ENCODE results near the gene SHISAL1.

The SHISAL1 gene

DNA sequence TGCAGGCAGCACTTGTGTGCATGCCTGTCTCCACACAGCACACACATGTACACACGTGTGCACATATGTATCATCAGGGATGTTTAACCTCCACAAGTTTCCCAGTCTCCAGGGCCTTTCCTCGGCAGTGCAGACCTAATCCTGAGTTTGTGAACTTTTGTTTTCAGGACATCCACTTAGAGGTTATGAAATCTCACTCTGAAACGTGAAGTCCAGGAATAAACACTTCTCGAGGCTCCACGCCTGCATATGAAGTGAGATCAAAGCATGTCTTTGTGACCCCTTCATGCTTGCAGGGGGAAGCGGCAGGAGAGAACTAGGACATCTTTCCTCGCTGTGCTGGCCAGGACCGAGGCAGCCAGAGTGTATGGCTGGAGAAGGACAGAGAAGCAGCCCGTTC, 3.1 kb downstream of the SHISAL1 start:
- Histone ChIP-seq H3K4ac (ENCODE audit: low read depth in 1 of 2, low read length in 2 of 2) (peak overlapping the region; percentile 11 to 13), H2AFZ (ENCODE audit: low read depth, low read length) (no peak overlapping the region), H3K4me1 (ENCODE audit: control insufficient read depth, insufficient read depth, low read depth, low read length) (peaks cover 35% of the 10 kb centered on the region), H4K8ac (ENCODE audit: low read length) (peak overlapping the region; percentile 19), H3K14ac (ENCODE audit: low read length in 2 of 2) (peak overlapping the region in 1 of 2 experiments; percentile 86), H3K9me3 (ENCODE audit: control insufficient read depth, low read length) (no peaks in the 10 kb centered on the region), H4K91ac (ENCODE audit: low read length) (peak overlapping the region; percentile 34), H3K9ac (ENCODE audit: low read length) (peak overlapping the region; percentile 66), H3K23ac (ENCODE audit: low read length in 2 of 2) (no peak overlapping the region), H3K27me3 (ENCODE audit: control insufficient read depth in 1 of 2, insufficient read depth in 1 of 2, low read length in 2 of 2) (no peaks in the 10 kb centered on the region), H3K4me2 (ENCODE audit: low read length, poor library complexity, severe bottlenecking) (no peak overlapping the region), H3K4me3 (ENCODE audit: insufficient read depth in 1 of 2, low read depth in 1 of 2, low read length in 2 of 2) (peak overlapping the region in 1 of 2 experiments; percentile 55), H3K36me3 (ENCODE audit: control insufficient read depth in 1 of 2, insufficient read depth in 2 of 2, low read depth in 1 of 2, low read length in 2 of 2) (no peaks in the 10 kb centered on the region), H3K79me1 (replicated peaks; ENCODE audit: low read length, poor library complexity, severe bottlenecking) (no peaks in the 10 kb centered on the region), H2BK5ac (ENCODE audit: low read depth, low read length, poor library complexity, severe bottlenecking) (no peak overlapping the region), H3K27ac (ENCODE audit: low read length, poor library complexity, severe bottlenecking) (no peak overlapping the region), H2BK120ac (ENCODE audit: low read depth, low read length) (peak overlapping the region; percentile 12), H2AK5ac (ENCODE audit: low read length, severe bottlenecking) (peak overlapping the region; percentile 33), H3K18ac (ENCODE audit: low read depth in 1 of 2, low read length in 2 of 2) (peak overlapping the region; percentile 6 to 79), H2BK15ac (ENCODE audit: low read depth, poor library complexity, severe bottlenecking) (peak overlapping the region; percentile 7), H2BK12ac (ENCODE audit: low read length in 2 of 2) (peak overlapping the region in 1 of 2 experiments; percentile 73)
- 63% methylated on average over 9 of the region's 9 CpGs for whole genome bisulfite sequencing
- DNase-seq, result peak; percentile 77

DNA sequence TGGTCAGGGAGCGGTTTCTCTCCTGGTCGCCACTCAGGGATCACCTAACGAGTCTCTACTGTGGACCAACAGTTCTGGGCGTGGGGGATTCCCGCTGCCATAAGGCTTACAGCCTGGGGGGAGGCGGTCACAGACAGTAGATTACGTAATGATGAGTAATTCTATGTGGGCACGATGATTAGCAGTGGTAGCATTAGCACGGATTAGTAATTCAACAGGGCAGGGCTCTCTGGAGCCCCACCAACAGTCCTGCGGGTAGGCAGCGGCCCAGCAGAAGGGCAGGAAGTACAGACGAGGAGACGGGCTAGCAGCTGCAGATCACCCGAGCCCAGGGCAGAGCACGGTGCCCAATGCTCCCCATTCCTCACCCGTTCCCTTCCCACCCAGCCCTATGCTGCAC, 3.6 kb downstream of the SHISAL1 start:
- H2AK5ac ChIP-seq (ENCODE audit: low read length, severe bottlenecking), result no peak overlapping the region
- H4K8ac ChIP-seq (ENCODE audit: low read length), result peak overlapping the region; percentile 2
- no peak overlapping the region for H2BK5ac ChIP-seq (ENCODE audit: low read depth, low read length, poor library complexity, severe bottlenecking)
- no peak overlapping the region for H3K27ac ChIP-seq (ENCODE audit: low read length, poor library complexity, severe bottlenecking)
- peak; percentile 96 for DNase-seq
- H3K9ac ChIP-seq (ENCODE audit: low read length), result peak overlapping the region; percentile 66
- peaks cover 35% of the 10 kb centered on the region for H3K4me1 ChIP-seq (ENCODE audit: control insufficient read depth, insufficient read depth, low read depth, low read length)
- H3K79me1 ChIP-seq (replicated peaks; ENCODE audit: low read length, poor library complexity, severe bottlenecking), result no peaks in the 10 kb centered on the region
- H3K9me3 ChIP-seq (ENCODE audit: control insufficient read depth, low read length), result no peaks in the 10 kb centered on the region
- no peak overlapping the region for H2BK15ac ChIP-seq (ENCODE audit: low read depth, poor library complexity, severe bottlenecking)
- no peak overlapping the region for H3K14ac ChIP-seq (ENCODE audit: low read length in 2 of 2)
- no peaks in the 10 kb centered on the region for H3K27me3 ChIP-seq (ENCODE audit: control insufficient read depth in 1 of 2, insufficient read depth in 1 of 2, low read length in 2 of 2)
- H3K36me3 ChIP-seq (ENCODE audit: control insufficient read depth in 1 of 2, insufficient read depth in 2 of 2, low read depth in 1 of 2, low read length in 2 of 2), result no peaks in the 10 kb centered on the region
- no peak overlapping the region for H3K4ac ChIP-seq (ENCODE audit: low read depth in 1 of 2, low read length in 2 of 2)
- no peak overlapping the region for H2AFZ ChIP-seq (ENCODE audit: low read depth, low read length)
- H3K4me3 ChIP-seq (ENCODE audit: insufficient read depth in 1 of 2, low read depth in 1 of 2, low read length in 2 of 2), result peak overlapping the region in 1 of 2 experiments; percentile 55
- H2BK120ac ChIP-seq (ENCODE audit: low read depth, low read length), result no peak overlapping the region
- H4K91ac ChIP-seq (ENCODE audit: low read length), result no peak overlapping the region
- H3K23ac ChIP-seq (ENCODE audit: low read length in 2 of 2), result no peak overlapping the region
- H3K18ac ChIP-seq (ENCODE audit: low read depth in 1 of 2, low read length in 2 of 2), result peak overlapping the region; percentile 6 to 71
- WGBS, result 27% methylated on average over 13 of the region's 16 CpGs
- H3K4me2 ChIP-seq (ENCODE audit: low read length, poor library complexity, severe bottlenecking), result no peak overlapping the region
- H2BK12ac ChIP-seq (ENCODE audit: low read length in 2 of 2), result peak overlapping the region in 1 of 2 experiments; percentile 70

DNA sequence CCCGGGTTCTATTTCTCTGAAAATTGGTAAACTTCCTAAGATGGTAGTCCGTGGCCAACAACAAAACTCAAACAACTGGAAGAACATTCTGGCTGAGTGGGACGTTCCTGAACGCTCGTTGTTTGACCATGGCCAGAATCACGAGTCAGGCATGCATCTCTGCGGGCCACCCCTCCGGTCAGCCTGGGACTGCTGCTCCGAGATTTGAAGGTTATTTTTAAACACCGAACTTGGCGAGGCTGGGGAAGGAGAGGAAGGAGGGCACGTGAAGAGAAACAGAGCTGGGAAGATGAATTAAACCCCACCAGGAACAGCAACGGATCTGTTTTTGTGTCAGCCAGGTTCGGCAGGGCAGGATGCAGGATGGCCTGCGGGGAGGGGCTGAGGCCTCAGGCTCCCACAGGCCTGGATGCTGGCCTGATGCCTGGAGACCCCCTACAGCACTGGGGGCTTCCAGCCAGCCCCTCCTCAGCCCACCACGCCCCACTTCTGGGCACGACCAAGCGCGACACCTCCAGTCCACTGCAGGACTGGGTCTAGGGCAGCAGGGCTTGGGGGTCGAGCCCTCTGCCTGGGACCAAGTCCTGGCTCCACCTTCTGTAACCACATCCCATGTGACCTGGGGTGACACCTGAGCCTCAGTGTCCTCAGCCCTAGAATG, 5.1 kb downstream of the SHISAL1 start:
- Histone ChIP-seq H2BK5ac (ENCODE audit: low read depth, low read length, poor library complexity, severe bottlenecking) (no peak overlapping the region), H3K18ac (ENCODE audit: low read depth in 1 of 2, low read length in 2 of 2) (peak overlapping the region in 1 of 2 experiments; percentile 76), H3K36me3 (ENCODE audit: control insufficient read depth in 1 of 2, insufficient read depth in 2 of 2, low read depth in 1 of 2, low read length in 2 of 2) (no peaks in the 10 kb centered on the region), H2BK12ac (ENCODE audit: low read length in 2 of 2) (peak overlapping the region in 1 of 2 experiments; percentile 70), H4K8ac (ENCODE audit: low read length) (peak overlapping the region; percentile 53), H3K23ac (ENCODE audit: low read length in 2 of 2) (peak overlapping the region in 1 of 2 experiments; percentile 34), H3K4ac (ENCODE audit: low read depth in 1 of 2, low read length in 2 of 2) (no peak overlapping the region), H3K14ac (ENCODE audit: low read length in 2 of 2) (no peak overlapping the region), H3K27ac (ENCODE audit: low read length, poor library complexity, severe bottlenecking) (no peak overlapping the region), H3K4me2 (ENCODE audit: low read length, poor library complexity, severe bottlenecking) (no peak overlapping the region), H3K79me1 (replicated peaks; ENCODE audit: low read length, poor library complexity, severe bottlenecking) (no peaks in the 10 kb centered on the region), H3K4me3 (ENCODE audit: insufficient read depth in 1 of 2, low read depth in 1 of 2, low read length in 2 of 2) (no peak overlapping the region), H4K91ac (ENCODE audit: low read length) (peak overlapping the region; percentile 71), H2BK120ac (ENCODE audit: low read depth, low read length) (peak overlapping the region; percentile 36), H3K9me3 (ENCODE audit: control insufficient read depth, low read length) (no peaks in the 10 kb centered on the region), H2AK5ac (ENCODE audit: low read length, severe bottlenecking) (no peak overlapping the region), H2BK15ac (ENCODE audit: low read depth, poor library complexity, severe bottlenecking) (no peak overlapping the region), H3K4me1 (ENCODE audit: control insufficient read depth, insufficient read depth, low read depth, low read length) (peaks cover 30% of the 10 kb centered on the region), H3K9ac (ENCODE audit: low read length) (no peak overlapping the region), H3K27me3 (ENCODE audit: control insufficient read depth in 1 of 2, insufficient read depth in 1 of 2, low read length in 2 of 2) (no peaks in the 10 kb centered on the region), H2AFZ (ENCODE audit: low read depth, low read length) (peak overlapping the region; percentile 29)
- 71% methylated on average over 20 of the region's 20 CpGs for WGBS
- peak; percentile 16 for DNase-seq

DNA sequence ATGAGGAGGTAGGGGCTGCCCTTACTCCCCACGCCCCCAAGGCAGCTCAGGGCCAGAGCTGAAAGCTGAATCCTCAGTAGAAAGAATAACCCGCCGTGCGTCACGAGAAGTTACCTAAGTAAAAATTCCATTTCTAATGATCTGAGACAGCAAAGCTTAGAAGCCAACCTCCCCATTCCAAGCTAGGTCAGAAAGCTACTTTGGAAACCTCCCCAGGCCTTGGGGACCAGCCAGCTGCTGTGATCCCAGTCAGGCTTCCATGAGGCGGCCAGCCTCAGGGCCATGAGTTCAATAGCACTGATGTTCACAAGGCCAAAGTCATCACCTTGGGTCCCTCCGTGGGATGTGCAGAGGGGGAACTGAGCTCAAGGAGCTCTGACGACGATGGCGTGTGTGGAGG, 6.9 kb downstream of the SHISAL1 start:
- no peaks in the 10 kb centered on the region for H3K79me1 ChIP-seq (replicated peaks; ENCODE audit: low read length, poor library complexity, severe bottlenecking)
- no peak overlapping the region for H3K14ac ChIP-seq (ENCODE audit: low read length in 2 of 2)
- no peak overlapping the region for H2BK5ac ChIP-seq (ENCODE audit: low read depth, low read length, poor library complexity, severe bottlenecking)
- H2AFZ ChIP-seq (ENCODE audit: low read depth, low read length), result no peak overlapping the region
- no peak overlapping the region for H3K4me3 ChIP-seq (ENCODE audit: insufficient read depth in 1 of 2, low read depth in 1 of 2, low read length in 2 of 2)
- H4K8ac ChIP-seq (ENCODE audit: low read length), result no peak overlapping the region
- WGBS, result 93% methylated on average over 10 of the region's 10 CpGs
- H2BK12ac ChIP-seq (ENCODE audit: low read length in 2 of 2), result no peak overlapping the region
- no peaks in the 10 kb centered on the region for H3K9me3 ChIP-seq (ENCODE audit: control insufficient read depth, low read length)
- H3K4me1 ChIP-seq (ENCODE audit: control insufficient read depth, insufficient read depth, low read depth, low read length), result peaks cover 19% of the 10 kb centered on the region
- H3K18ac ChIP-seq (ENCODE audit: low read depth in 1 of 2, low read length in 2 of 2), result no peak overlapping the region
- H3K27me3 ChIP-seq (ENCODE audit: control insufficient read depth in 1 of 2, insufficient read depth in 1 of 2, low read length in 2 of 2), result peaks cover 0 to 9% of the 10 kb centered on the region in 2 experiments
- H3K4ac ChIP-seq (ENCODE audit: low read depth in 1 of 2, low read length in 2 of 2), result no peak overlapping the region
- no peak overlapping the region for H3K4me2 ChIP-seq (ENCODE audit: low read length, poor library complexity, severe bottlenecking)
- no peak overlapping the region for H4K91ac ChIP-seq (ENCODE audit: low read length)
- H2AK5ac ChIP-seq (ENCODE audit: low read length, severe bottlenecking), result no peak overlapping the region
- H3K23ac ChIP-seq (ENCODE audit: low read length in 2 of 2), result no peak overlapping the region
- H3K9ac ChIP-seq (ENCODE audit: low read length), result peak overlapping the region; percentile 8
- no peak overlapping the region for H2BK15ac ChIP-seq (ENCODE audit: low read depth, poor library complexity, severe bottlenecking)
- no peaks in the 10 kb centered on the region for H3K36me3 ChIP-seq (ENCODE audit: control insufficient read depth in 1 of 2, insufficient read depth in 2 of 2, low read depth in 1 of 2, low read length in 2 of 2)
- no peak for DNase-seq
- no peak overlapping the region for H3K27ac ChIP-seq (ENCODE audit: low read length, poor library complexity, severe bottlenecking)
- H2BK120ac ChIP-seq (ENCODE audit: low read depth, low read length), result no peak overlapping the region
